A673 (cell line): ENCODE data around the gene STARD3NL. TPM values are rescaled to one million over a fixed set of nuclear protein-coding genes. Genes with fewer than 3 reads are reported as not detected.

ENCODE experiments used
- BruUV-seq: library from RNA; stranded (reverse); fragments of 400-500 nt; replicated peaks from 2 replicates; lab custom pipeline; 2021; lab: Mats Ljungman, UMichigan
- CTCF ChIA-PET: fragments of 300-600 bp; sonication (Branson Sonifier 250); formaldehyde crosslinking; loops from one replicate; lab custom pipeline; 2022; ENCODE audit warnings: antibody characterized with exemption; lab: Charles Lee
- POLR2A ChIA-PET: fragments of 300-600 bp; sonication (Branson Sonifier 250); formaldehyde crosslinking; loops from one replicate; lab custom pipeline; 2022; ENCODE audit warnings: antibody characterized with exemption; ENCODE audit not compliant: low non-redundant PET; lab: Charles Lee
- DNase-seq: peaks from one replicate; pipeline ENCODE4 v3.0.0-alpha.2; 2015; ENCODE audit warnings: low spot score
- H3K27ac ChIP-seq: fragments of 200-600 bp; sonication (generic); 2 replicates; pipeline ENCODE4 v1.5.1; 2016; ENCODE audit warnings: mixed run types, low read depth, mild to moderate bottlenecking, mixed read lengths, antibody characterized with exemption, low read length; ENCODE audit not compliant: poor library complexity, severe bottlenecking
- H3K27me3 ChIP-seq: fragments of 200-600 bp; sonication (generic); replicated peaks from 2 replicates; pipeline ENCODE4 v1.6.1; 2017; ENCODE audit warnings: mixed run types, low read depth, mild to moderate bottlenecking, mixed read lengths, antibody characterized with exemption, low read length; ENCODE audit not compliant: insufficient read depth, poor library complexity
- H3K36me3 ChIP-seq: fragments of 200-600 bp; sonication (generic); 2 replicates; pipeline ENCODE4 v1.6.1; 2016; ENCODE audit warnings: mixed run types, mild to moderate bottlenecking, mixed read lengths, antibody characterized with exemption, low read length; ENCODE audit not compliant: insufficient read depth, poor library complexity, severe bottlenecking
- H3K4me1 ChIP-seq: fragments of 200-600 bp; sonication (generic); 2 replicates; pipeline ENCODE4 v1.6.1; 2017; ENCODE audit warnings: mixed run types, mild to moderate bottlenecking, mixed read lengths, antibody characterized with exemption, low read length; ENCODE audit not compliant: insufficient read depth, poor library complexity, severe bottlenecking
- H3K4me3 ChIP-seq: fragments of 200-600 bp; sonication (generic); 2 replicates; pipeline ENCODE4 v1.5.1; 2016; ENCODE audit warnings: low read depth, mixed run types, mild to moderate bottlenecking, mixed read lengths, low read length; ENCODE audit not compliant: poor library complexity, severe bottlenecking
- H3K9me3 ChIP-seq: fragments of 200-600 bp; sonication (generic); 2 replicates; pipeline ENCODE4 v1.6.1; 2016; ENCODE audit warnings: mixed run types, low read depth, mild to moderate bottlenecking, mixed read lengths, antibody characterized with exemption, low read length; ENCODE audit not compliant: poor library complexity, severe bottlenecking
- EZH2 ChIP-seq: fragments of 200-600 bp; sonication (generic); IDR thresholded peaks from 2 replicates; pipeline ENCODE4 v1.6.1; 2017; ENCODE audit warnings: borderline replicate concordance, low read depth, mild to moderate bottlenecking, mixed read lengths, antibody characterized with exemption, low read length; ENCODE audit not compliant: poor library complexity, severe bottlenecking
- intact Hi-C: fragments of 100-400 bp; cut with micrococcal nuclease; formaldehyde crosslinking; loops from one replicate; pipeline ENCODE4 v1.10.0; 2022; ENCODE audit not compliant: unreplicated experiment
- total RNA-seq: library from RNA; stranded (reverse); gene quantifications from 2 replicates; pipeline ENCODE4 v1.2.3, GENCODE V29; 2021
- TF ChIP-seq, protein P1 (sequence below): fragments of 300-800, 200-600 bp; sonication (generic); conservative IDR thresholded peaks from 2 replicates; pipeline ENCODE4 v1.5.1; 2017; ENCODE audit warnings: low read depth, mild to moderate bottlenecking, antibody characterized with exemption, low read length, moderate library complexity, mixed read lengths

The STARD3NL gene
- total RNA-seq, 1 experiment from 2014 or later = 34.8 TPM

DNA sequence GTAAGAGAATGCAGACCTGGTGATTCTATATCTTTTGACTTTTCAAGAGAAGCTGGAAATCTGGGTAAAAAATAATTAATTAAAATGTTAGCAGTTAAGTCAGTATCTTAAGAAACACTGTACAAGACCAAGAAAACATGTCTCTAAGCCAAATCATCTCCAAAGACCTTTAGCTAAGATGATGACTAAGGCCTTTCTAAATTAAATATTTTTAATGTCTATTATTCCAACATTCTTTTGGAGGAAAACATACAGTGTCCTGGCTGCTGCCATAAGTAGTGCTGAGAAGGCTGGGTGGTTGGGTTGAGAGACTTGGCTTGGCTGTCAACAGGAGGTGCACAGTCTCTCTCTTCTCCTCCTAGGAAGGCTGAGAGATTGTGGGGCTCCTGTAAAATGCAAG lies 20.3 kb downstream of the STARD3NL start:
- Histone ChIP-seq H3K36me3 (no peaks in the 10 kb centered on the region), H3K9me3 (no peaks in the 10 kb centered on the region), H3K4me1 (peaks cover 23% of the 10 kb centered on the region), H3K4me3 (no peak overlapping the region), H3K27me3 (no peaks in the 10 kb centered on the region), H3K27ac (no peak overlapping the region)
- no TSS peak for BruUV-seq
- DNase-seq = no peak
- ChIA-PET POLR2A (no interaction called here), CTCF (no interaction called here)
- no peak for TF ChIP-seq EZH2
- TF ChIP-seq, protein P1, sequence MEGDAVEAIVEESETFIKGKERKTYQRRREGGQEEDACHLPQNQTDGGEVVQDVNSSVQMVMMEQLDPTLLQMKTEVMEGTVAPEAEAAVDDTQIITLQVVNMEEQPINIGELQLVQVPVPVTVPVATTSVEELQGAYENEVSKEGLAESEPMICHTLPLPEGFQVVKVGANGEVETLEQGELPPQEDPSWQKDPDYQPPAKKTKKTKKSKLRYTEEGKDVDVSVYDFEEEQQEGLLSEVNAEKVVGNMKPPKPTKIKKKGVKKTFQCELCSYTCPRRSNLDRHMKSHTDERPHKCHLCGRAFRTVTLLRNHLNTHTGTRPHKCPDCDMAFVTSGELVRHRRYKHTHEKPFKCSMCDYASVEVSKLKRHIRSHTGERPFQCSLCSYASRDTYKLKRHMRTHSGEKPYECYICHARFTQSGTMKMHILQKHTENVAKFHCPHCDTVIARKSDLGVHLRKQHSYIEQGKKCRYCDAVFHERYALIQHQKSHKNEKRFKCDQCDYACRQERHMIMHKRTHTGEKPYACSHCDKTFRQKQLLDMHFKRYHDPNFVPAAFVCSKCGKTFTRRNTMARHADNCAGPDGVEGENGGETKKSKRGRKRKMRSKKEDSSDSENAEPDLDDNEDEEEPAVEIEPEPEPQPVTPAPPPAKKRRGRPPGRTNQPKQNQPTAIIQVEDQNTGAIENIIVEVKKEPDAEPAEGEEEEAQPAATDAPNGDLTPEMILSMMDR = no peak
- intact Hi-C loops = no loop called here

DNA sequence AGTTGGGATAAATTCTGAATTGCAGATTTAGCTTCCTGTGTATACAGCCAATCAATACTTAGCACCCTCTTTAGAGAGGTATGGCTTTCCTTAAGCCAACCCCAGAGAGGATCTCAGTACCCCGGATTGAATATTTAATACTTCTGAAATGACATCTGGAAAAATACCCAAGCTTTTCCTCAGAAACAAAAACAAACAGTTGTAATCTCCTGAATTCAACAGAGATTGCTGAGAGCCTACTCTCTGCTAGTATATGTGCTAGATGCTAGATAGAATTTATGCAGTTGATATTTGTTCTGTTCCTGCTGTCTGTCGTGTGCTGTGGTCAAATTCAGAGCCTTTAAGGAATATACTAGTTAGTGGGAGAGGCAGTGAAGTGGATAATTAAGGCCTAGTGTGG lies 21.1 kb downstream of the STARD3NL start:
- ChIA-PET POLR2A (no interaction called here), CTCF (no interaction called here)
- H3K9me3 ChIP-seq = no peaks in the 10 kb centered on the region
- intact Hi-C loops = no loop called here
- no TSS peak for BruUV-seq
- TF ChIP-seq, protein P1 = no peak
- no peak overlapping the region for H3K4me3 ChIP-seq
- H3K27me3 ChIP-seq = no peaks in the 10 kb centered on the region
- no peak overlapping the region for H3K27ac ChIP-seq
- no peaks in the 10 kb centered on the region for H3K36me3 ChIP-seq
- no peak for DNase-seq
- peaks cover 23% of the 10 kb centered on the region for H3K4me1 ChIP-seq

DNA sequence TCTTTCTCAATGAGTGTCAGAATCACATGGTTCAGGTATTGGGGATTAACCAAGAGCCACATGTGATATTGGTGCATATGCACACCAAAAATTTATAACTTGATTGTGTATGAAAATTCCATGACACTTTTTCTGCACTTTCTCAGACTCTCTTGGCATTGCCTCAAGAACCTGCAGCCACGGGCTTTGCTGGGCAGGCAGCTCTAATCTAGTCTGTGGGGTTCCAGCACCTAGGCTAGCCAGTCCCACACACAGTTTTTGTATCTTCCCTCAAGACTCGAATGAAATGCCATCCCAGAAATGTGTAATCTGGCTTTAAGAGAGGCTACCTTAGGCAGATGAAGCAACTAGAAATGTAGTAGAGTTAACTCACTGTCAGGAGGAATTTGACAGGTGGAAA lies 21.7 kb downstream of the STARD3NL start:
- Histone ChIP-seq H3K36me3 (no peaks in the 10 kb centered on the region), H3K27me3 (no peaks in the 10 kb centered on the region), H3K4me3 (no peak overlapping the region), H3K27ac (no peak overlapping the region), H3K4me1 (peaks cover 23% of the 10 kb centered on the region), H3K9me3 (no peaks in the 10 kb centered on the region)
- no TSS peak for BruUV-seq
- no peak for DNase-seq
- ChIA-PET POLR2A (no interaction called here), CTCF (no interaction called here)
- intact Hi-C loops = no loop called here
- TF ChIP-seq, protein P1 = no peak
- TF ChIP-seq EZH2 = no peak
